Upper lobe of right lung (tissue), 1 donor: ENCODE measurements around the gene IPPK. TPM values are rescaled to one million over a fixed set of nuclear protein-coding genes. Genes with fewer than 3 reads are reported as not detected.
A peak's percentile ranks its signal among the peaks of the same experiment; 100 is the strongest.

Experiments used
- ATAC-seq: fragments of 200-7000 bp; cut with Tn5 transposase; one replicate; pipeline ENCODE4 v1.9.1; 2020; ENCODE audit warnings: mild to moderate bottlenecking, moderate library complexity
- DNase-seq: peaks from one replicate; pipeline ENCODE4 v3.0.0-alpha.2; 2020
- H3K27ac ChIP-seq: fragments of 200-600 bp; one replicate; pipeline ENCODE4 v1.8.0; 2022
- H3K27me3 ChIP-seq: fragments of 200-600 bp; one replicate; pipeline ENCODE4 v1.8.0; 2022; ENCODE audit warnings: mild to moderate bottlenecking
- H3K36me3 ChIP-seq: fragments of 200-600 bp; one replicate; pipeline ENCODE4 v1.8.0; 2022
- H3K4me1 ChIP-seq: fragments of 200-600 bp; one replicate; pipeline ENCODE4 v1.8.0; 2022
- H3K4me3 ChIP-seq: fragments of 200-600 bp; one replicate; pipeline ENCODE4 v1.8.0; 2022; ENCODE audit warnings: mild to moderate bottlenecking
- H3K9me3 ChIP-seq: fragments of 200-600 bp; one replicate; pipeline ENCODE4 v1.8.0; 2022
- intact Hi-C: fragments of 100-400 bp; cut with DNase I; formaldehyde crosslinking; loops from one replicate; pipeline ENCODE4 v1.11.0; 2022
- total RNA-seq: library from RNA; stranded (reverse); fragmentation: NEBNext Ultra II Directional; extraction: Animal tissue kit (Norgen Biotek cat#: 25700); gene quantifications from one replicate; pipeline ENCODE4 v1.2.1, GENCODE V29; 2021
- TF ChIP-seq, protein P1 (sequence below): fragments of 200-600 bp; IDR thresholded peaks from one replicate; pipeline ENCODE4 v1.8.0; 2022; ENCODE audit warnings: antibody characterized with exemption
- donor health status: DM: no; HTN: yes; CAD: no; lungs with severe emphysema.

The IPPK gene
- total RNA-seq, 1 donor from 2014 or later: 9.6 TPM

DNA sequence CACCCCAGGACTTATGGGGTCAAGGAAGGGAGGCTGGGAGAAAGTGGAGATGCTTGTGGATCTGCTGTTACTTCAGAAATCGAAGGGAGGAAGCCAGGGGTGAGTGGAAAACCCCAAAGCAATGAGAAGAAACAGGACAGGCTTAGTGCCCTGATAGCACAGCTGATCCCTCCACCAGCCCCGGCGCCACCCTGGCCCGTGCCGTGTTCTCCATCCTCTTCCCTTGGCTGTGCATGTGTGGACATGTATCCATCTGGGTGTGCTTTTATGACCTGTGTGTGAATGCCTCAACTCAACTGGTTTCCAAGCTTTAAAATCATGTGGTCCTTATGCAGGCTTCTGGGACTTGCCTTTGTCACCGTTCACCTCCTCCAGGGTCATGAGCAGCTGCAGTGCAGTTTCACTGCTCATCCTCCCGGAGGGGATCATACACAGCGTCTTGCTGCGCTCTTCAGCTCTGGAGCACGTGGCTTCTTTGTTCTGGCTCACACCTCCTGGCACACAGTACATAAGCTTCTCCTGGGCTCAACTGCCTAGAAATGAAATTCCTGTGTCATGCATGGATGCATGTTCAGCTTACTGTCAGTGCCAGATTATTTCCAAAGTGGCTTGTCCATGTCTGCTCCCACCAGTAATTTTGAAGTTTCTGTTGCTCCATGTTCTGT lies 58.2 kb downstream of the IPPK start:
- peaks cover 38% of the 10 kb centered on the region for H3K36me3 ChIP-seq
- H3K9me3 ChIP-seq: no peaks in the 10 kb centered on the region
- peaks cover 8% of the 10 kb centered on the region for H3K4me1 ChIP-seq
- H3K4me3 ChIP-seq: no peak overlapping the region
- TF ChIP-seq, protein P1, sequence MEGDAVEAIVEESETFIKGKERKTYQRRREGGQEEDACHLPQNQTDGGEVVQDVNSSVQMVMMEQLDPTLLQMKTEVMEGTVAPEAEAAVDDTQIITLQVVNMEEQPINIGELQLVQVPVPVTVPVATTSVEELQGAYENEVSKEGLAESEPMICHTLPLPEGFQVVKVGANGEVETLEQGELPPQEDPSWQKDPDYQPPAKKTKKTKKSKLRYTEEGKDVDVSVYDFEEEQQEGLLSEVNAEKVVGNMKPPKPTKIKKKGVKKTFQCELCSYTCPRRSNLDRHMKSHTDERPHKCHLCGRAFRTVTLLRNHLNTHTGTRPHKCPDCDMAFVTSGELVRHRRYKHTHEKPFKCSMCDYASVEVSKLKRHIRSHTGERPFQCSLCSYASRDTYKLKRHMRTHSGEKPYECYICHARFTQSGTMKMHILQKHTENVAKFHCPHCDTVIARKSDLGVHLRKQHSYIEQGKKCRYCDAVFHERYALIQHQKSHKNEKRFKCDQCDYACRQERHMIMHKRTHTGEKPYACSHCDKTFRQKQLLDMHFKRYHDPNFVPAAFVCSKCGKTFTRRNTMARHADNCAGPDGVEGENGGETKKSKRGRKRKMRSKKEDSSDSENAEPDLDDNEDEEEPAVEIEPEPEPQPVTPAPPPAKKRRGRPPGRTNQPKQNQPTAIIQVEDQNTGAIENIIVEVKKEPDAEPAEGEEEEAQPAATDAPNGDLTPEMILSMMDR: no peak
- no peak overlapping the region for H3K27ac ChIP-seq
- intact Hi-C loops: no loop called here
- no peak for ATAC-seq
- no peak for DNase-seq
- H3K27me3 ChIP-seq: no peaks in the 10 kb centered on the region

DNA sequence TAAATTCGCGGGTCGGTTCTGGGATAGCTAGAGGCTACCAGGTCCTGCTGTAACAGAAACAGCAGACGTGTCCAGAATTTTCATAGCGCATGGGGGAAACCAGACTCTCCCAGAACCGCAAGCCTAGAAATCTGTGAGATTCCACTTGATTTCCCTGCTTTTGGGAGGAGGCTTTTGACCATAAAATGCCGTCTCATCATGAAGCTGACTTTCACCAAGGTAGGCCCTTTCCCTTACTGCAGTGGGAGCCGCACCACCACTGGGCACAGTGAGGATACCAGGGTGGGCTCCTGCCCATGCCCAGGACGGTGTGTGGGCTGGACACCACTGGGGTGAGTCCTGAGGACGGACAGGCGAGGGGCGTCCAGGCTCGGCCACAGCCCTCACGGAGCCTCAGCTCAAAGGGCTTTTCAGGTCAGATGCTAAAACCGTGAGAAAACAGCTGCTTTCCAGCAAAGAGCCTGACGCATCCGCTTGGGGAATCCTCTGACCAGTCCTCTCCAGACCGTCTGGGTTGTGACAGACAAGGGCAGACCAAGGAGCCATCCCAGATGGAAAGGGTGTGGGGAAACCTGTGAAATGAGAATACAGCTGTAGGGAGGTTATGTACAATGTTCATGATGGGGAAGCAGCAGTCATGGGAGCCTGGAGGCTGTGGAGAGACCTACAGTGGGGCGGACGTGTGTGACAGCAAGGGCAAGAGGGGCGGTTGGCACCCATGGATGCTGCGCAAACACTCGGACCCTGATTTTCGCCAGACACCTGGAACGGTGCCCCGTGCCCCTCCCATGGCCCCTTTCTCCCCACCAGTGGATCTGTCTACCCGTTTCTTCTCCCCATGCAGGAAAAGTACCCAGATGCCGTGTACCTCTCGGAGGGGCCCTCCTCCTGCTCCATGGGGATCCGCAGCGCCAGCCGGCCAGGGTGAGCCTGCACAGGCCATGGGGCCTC lies 59.2 kb downstream of the IPPK start:
- DNase-seq (no peak), ATAC-seq (peak; percentile 28)
- Histone ChIP-seq H3K27me3 (no peaks in the 10 kb centered on the region), H3K27ac (peak overlapping the region; percentile 26), H3K4me1 (peaks cover 8% of the 10 kb centered on the region), H3K4me3 (no peak overlapping the region), H3K36me3 (peaks cover 32% of the 10 kb centered on the region), H3K9me3 (no peaks in the 10 kb centered on the region)
- TF ChIP-seq, protein P1: no peak
- intact Hi-C loops: no loop called here

DNA sequence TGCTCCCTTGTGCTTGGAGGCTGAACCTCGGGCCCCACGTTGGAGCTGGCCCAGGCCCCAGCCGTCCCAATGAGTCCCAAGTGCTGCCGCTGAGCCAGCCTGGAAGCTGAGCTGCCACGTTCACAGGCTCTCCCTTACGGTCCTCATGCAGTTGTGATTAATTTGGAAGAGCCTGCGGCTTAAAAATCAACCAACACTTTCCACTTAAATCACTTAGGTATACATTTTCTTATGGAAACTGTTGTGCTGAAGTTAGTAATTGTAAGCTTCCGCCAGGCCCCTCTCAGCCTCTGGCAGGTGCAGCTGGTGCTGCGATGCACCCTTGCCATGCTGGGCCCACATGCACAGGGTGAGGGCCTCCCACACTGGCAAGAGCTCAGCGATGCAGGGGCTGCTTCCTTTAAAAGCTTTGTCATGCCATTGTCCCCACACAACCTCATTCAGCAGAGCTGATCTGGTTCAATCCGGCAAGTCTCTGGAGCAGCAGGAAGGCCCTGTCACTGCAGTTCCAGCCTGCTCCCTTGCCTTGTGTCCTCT lies 61.0 kb downstream of the IPPK start:
- Histone ChIP-seq H3K36me3 (peaks cover 20% of the 10 kb centered on the region), H3K4me3 (no peak overlapping the region), H3K27me3 (no peaks in the 10 kb centered on the region), H3K9me3 (no peaks in the 10 kb centered on the region), H3K4me1 (peaks cover 8% of the 10 kb centered on the region), H3K27ac (peak overlapping the region; percentile 30)
- ATAC-seq: no peak
- DNase-seq: no peak
- intact Hi-C loops: no loop called here
- TF ChIP-seq, protein P1: no peak

DNA sequence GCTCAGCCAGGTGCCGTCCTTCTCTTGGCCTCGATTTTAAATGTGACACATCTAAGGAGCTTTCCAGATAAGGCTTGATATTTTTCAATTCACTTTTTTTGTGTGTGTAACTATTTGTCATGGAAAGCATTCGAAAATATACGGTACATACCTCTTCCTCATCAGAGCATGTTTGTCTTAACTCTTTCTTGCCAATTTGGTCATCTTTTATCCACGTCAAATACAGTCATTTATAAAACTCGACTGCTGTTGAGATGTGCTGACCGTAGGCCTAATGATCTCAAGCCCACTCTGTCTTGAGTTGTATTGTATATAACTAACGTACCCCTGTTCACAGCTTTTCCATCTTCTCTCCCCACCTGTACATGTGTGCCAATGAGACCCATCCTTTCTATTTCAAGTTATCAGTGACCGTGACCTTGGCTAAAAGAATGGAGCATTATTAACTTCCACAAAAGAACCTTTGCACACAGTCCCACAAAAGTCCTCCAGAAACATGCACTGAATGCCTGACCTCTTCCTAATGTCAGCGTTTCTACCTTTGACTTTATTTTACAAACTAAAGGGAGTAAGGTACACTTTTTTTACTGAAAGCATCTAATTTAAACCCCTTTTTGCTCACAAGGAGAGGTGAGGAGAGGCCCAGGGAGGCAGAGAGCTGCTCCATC lies 61.6 kb downstream of the IPPK start:
- H3K27me3 ChIP-seq: no peaks in the 10 kb centered on the region
- no peak overlapping the region for H3K4me3 ChIP-seq
- DNase-seq (no peak), ATAC-seq (no peak)
- peak overlapping the region; percentile 30 for H3K27ac ChIP-seq
- TF ChIP-seq, protein P1: no peak
- no peaks in the 10 kb centered on the region for H3K9me3 ChIP-seq
- intact Hi-C loops: no loop called here
- H3K4me1 ChIP-seq: peaks cover 8% of the 10 kb centered on the region
- peaks cover 14% of the 10 kb centered on the region for H3K36me3 ChIP-seq

DNA sequence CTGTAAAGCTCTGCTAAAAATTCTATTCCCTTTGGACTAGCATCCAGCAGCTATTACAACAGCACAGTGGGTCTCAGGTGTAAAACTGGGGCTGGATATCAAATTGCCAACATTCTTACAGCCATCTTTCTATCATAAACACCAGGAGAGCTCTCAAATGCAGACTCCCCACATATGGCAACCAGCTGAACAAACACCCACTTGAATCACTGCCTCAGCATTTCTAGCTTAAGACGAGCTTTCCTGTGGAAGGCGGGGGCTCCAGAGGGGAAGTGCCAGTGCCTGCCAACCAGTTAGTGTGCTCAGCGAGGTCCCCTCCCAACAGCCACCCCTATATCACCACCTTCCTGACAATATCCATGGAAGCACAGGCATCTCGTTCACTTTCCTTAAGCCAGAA lies 62.2 kb downstream of the IPPK start:
- peaks cover 8% of the 10 kb centered on the region for H3K4me1 ChIP-seq
- no peaks in the 10 kb centered on the region for H3K9me3 ChIP-seq
- ATAC-seq: no peak
- intact Hi-C loops: no loop called here
- TF ChIP-seq, protein P1: no peak
- no peak overlapping the region for H3K4me3 ChIP-seq
- H3K27me3 ChIP-seq: no peaks in the 10 kb centered on the region
- peaks cover 10% of the 10 kb centered on the region for H3K36me3 ChIP-seq
- DNase-seq: no peak
- H3K27ac ChIP-seq: no peak overlapping the region
